CD4-positive, alpha-beta T cell treated with Interferon gamma for 1 hour (primary cell): ENCODE measurements around the gene CLIP1.
A peak's percentile ranks its signal among the peaks of the same experiment; 100 is the strongest.
"Not testable (repeated sequence)": the region's sequence is repeated elsewhere in the genome, so short reads cannot be mapped to it uniquely, and the experiment has no call there.

Experiments
- DNase-seq: peaks from one replicate; pipeline ENCODE4 v3.0.0-alpha.2; 2020

CLIP1 gene

DNA sequence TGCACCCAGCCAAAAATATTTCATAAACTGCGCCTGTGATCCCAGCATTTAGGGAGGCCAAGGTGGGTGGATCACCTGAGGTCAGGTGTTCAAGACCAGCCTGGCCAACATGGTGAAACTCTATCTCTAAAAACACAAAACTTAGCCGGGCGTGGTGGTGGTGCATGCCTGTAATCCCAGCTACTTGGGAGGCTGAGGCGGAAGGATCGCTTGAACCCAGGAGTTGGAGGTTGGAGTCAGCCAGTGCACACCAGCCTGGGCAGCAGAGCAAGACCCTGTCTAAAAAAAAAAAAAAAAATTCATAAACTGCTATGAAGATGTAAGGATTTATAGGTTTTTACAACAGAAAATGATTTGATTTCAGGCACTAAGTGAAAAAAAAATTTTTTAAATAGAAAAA is 6.6 kb upstream of the CLIP1 start:
- DNase-seq: not testable (repeated sequence)

DNA sequence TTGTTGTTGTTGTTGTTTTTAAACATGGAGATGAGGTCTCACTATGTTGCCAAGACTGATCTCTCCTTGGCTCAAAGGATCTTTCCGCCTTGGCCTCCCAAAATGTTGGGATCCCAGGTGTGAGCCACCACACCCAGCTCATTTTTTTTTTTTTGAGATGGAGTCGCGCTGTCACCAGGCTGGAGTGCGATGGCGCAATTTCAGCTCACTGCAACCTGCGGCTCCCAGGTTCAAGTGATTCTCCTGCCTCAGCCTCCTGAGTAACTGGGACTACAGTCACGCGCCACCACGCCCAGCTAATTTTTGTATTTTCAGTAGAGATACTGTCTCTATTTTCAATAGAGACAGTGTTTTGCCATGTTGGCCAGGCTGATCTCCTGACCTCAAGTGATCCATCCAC is 4.9 kb upstream of the CLIP1 start:
- no peak for DNase-seq

DNA sequence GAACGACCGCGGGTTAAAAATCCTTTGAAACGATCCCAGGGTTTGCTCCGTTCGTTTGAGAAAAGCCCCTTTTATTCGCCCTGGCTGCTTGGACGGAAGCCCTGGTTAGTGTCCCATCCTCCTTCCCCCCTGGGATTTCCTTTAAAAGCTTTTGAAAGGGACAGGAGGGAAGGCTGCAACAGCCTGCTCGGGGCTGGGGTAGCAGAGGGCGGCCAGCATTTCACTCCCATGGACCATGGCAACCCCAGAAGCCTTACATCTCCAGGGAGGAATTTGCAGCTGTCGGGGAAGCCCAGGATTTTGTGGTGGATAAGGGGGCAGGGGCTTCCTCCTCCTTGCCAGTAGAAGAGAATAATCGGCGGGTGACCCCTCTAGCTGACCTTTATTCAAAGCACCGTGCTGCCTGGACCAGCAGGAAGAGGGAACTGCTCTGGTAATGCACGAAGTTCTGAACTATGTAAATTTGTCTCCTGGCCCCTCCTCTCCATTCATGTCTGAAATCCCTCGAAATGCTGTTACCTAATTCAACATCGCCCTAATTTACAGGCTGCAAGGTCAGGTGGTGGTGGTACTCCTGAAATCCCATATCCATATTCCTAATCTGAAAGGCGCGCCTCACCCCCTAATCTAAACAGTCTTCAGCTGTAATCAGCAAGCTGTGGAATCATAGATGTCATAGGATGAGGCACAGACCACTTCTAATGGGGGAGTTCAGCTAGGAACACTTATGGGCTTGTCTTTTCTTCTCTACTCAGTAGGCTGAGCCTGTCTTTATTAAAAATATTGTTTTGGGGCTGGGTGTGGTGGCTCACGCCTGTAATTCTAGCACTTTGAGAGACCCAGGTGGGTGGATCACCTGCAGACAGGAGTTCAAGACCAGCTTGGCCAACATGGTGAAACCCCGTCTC is 1.0 kb upstream of the CLIP1 start:
- no peak for DNase-seq

DNA sequence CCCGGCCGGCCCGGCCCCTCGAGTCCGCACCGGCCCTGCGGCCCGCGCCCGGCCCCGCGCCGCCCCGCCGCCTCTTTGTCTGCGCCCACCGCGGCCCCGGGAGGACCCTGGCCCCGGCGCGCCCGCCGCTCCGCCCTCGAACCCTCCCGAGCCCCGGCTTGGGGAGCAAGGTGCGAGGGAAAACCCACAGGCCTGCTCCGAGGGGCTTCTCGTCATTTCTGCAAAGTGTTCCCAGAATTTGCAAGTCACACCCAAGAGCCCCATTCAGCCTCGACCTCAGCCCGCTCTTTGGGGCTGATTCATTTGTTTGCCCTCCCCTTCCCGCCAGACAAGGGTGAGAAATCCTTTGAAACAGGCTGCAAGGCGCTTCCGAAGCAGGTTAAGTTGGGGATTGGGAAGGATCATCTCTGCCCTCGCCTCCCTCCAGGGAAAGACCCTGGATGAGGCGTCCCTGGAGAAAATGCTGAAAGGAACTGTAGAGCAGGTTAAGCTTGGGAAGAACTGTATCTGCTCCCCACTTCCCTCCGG is 325 bp upstream of the CLIP1 start:
- DNase-seq: no peak

DNA sequence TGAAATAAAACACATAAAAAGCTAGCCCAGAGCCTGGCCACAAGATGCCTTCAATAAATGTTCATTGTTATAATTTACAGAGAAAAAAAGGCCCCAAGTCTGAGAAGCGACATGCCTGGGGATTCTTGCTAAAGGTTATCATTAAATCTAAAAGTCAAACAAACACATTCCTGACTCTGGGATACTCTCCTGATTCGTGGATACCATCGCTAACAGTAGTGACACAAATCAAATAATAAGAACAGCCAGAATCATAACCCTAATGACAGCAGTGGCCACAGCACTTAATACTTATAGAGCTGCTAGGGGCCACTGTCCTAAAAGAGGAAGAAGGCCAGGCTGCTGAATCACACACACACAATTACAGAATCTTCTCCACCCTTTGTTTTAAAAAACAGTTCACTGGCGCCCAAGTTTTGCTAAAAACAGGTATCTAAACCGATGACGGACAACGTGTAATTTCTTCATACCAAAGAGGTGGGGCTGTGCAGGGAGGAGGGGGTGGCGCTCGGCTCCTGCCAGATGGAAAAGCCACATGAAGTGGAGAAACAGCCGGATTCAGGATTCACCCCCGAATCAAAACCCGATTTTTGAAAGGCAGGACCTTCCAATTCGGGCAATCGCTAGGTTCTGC is 1.2 kb downstream of the CLIP1 start:
- DNase-seq: peak; percentile 18

DNA sequence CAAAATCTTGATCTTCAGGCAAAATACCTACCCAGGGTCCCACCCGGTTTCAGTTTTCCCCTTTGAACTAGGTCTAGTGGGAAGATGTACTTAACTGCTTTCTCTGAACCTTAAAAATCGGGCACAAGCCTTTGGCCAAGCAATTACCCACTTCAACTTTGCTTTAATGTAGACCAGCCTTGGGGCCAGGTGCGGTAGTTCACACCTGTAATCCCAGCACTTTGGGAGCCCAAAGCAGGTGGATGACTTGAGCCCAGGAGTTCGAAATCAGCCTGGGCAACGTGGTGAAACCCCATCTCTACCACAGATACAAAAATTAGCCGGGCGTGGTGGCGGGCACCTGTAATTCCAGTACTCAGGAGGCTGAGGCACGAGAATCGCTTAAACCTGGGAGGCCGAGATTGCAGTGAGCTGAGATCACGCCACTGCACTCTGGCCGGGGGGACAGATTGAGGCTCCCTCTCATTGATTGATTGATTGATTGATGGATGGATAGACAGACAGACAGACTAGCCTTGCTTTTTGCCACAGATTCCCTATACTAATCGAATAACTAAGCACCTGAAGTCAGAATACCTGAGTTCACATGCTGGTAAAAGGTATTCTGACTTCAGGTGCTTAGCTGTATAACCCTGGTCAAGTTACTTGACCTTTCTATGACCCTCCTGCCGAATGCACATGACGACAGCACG is 1.9 kb downstream of the CLIP1 start:
- DNase-seq: no peak

DNA sequence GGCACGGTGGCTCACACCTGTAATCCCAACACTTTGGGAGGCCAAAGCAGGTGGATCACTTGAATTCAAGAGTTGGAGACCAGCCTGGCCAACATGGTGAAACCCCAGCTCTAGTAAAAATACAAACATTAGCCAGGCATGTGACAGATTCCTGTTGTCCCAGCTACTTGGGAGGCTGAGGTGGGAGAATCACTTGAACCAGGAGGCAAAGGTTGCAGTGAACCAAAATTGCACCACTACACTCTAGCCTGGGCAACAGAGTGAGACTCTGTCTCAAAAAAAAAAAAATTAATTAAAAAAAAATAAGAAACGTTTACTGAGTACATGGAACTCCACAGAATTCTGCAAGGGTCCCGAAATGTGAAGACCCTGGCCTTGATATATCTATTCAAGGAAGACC is 3.4 kb downstream of the CLIP1 start:
- not testable (repeated sequence) for DNase-seq

DNA sequence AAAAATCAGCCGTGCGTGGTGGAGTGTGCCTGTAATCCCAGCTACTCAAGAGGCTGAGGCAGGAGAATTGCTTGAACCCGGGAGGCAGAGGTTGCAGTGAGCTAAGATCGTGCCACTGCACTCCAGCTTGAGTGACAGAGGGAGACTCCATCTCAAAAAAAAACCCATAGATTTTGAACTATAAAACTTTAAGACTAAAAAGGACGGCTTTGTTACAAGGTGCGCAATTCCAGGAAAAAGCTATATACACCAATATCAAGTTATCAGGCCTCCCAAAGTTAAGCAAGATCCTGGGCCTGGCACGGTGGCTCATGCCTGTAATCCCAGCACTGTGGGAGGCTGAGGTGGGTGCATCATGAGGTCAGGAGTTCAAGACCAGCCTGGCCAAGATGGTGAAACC is 6.8 kb downstream of the CLIP1 start:
- not testable (repeated sequence) for DNase-seq

DNA sequence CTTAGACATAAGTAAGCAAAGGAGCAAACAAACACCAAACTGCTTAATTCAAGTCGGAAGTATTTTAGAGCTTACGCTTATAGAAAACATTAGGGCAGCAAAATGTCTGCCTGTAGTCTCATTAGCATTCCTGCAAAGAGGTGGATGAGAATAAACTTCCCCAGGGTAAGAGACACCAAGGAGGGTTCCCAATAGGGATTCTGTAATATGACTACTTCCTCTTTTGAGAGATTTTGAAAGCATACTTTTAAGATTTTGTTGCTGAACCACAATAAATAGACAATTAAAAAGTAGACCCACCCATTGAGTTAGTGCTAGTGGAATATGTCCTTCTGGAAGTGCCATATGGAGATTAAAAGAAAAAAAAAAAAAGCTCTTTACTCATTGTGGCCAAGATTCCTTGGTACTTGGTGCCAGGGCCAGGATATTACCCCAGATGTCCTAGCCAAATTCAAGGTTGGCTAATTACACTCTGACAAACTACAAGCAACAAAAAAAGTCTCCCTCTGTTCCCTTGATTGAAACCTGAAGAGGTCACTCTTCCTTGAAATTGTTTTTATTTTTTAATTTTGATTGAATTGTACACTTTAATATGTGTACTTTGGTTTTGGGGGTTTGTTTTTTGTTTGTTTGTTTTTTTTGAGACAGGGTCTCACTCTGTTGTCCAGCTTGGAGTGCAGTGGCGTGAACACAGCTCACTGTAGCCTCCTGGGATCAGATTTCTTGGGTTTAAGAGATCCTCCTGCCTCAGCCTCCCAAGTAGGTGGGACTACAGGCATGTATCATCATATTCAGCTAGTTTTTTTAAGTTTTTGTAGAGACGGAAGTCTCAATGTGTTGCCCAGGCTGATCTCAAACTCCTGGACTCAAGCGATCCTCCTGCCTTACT is 8.7 kb downstream of the CLIP1 start:
- DNase-seq: no peak

DNA sequence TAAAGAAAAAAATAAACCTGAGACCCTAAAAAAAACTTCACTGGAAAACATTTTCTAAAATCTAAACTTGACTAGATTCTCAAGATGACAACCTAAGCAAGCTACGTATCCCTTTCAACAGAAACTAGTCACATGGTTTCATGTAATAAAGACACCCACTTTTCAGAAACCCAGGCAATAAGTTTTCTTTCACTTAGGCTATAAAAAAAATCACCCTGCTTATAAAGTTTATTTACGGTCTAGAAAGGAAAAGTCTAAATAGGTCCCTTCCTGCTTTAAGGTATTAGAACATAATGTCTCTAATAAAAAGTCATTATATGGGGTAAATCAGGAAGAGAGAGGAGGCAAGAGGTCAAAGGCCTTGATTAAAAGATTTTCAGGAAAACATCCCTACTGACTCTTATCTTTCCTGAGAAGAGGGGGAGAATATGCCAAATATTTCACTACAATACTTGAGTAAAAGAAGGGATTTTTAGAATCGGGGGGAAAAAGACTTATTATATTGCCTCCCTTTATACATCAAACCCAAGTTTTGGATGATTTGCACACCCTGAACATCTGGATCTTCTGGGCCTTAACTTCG is 9.5 kb downstream of the CLIP1 start:
- DNase-seq: no peak

DNA sequence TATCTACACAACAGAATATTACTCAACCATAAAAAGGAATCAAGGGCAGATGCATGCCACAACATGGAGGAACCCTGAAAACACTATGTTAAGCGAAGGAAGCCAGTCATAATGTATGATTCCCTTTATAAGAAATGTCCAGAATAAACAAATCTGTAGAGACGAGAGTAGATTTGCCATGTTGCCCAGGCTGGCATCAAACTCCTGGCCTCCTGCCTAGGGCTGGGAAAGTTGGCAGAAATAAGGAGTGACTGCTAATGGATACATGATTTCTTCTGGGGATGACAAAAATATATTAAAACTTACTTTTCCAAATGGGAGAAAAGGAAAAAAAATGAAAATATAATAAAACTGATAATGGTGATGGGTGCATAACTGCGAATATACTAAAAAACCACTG is 10.9 kb downstream of the CLIP1 start:
- DNase-seq: no peak

DNA sequence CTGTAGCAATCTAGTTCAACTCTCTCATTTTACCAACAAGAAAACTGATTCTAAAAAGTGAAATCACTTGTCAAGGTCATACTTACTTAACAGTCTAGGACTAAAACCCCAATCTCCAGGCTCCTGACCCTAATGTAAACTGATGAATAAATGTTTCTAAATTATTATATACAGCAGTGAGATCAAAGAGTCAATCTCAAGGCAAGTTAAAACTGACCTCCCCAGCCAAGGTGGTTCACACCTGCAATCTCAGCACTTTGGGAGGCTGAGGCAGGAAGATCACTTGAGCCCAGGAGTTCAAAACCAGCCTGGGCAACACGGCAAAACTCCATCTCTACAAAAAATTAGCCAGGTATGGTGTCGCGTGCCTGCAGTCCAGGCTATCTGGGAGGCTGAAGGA is 15.3 kb downstream of the CLIP1 start:
- DNase-seq: no peak

DNA sequence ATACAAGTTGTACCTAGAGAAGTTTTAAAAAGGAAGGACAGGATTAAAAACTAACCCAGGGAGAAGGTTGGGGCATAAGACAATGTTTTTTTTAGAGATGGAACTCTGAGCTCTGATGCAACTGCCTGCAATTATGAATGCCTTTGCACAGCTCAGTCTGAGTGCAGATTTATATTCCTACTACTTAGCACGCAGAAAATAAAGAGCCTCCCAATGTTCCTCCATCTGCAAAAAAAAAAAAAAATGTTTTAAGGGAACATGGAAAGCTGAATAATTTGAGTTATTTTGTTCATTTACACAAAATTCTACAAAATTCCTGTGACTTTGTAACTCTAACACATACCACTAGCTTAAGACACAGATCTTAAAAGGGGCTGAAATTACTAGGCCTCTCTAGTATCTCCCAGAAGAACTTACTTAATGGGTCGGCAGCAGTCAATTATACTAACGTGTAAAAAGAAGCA is 15.7 kb downstream of the CLIP1 start:
- DNase-seq: no peak

DNA sequence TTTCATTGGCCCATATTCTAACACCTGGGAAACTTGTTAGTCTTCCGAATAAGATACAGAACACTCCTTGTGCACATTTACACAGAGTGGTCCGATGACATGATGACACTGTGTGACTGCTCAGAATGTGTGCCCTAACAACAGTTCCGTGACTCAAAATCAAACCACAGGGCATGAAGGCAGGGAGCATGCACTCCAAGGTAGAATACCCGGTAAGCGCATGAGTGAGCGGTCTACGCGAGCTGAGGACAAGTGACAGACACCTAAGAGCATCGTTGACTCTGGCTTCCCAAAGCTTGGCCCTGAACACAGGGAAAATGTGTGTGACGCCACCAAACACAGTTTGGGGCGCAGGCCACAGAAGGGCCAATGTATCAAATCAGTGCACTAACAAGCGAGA is 18.6 kb downstream of the CLIP1 start:
- no peak for DNase-seq

DNA sequence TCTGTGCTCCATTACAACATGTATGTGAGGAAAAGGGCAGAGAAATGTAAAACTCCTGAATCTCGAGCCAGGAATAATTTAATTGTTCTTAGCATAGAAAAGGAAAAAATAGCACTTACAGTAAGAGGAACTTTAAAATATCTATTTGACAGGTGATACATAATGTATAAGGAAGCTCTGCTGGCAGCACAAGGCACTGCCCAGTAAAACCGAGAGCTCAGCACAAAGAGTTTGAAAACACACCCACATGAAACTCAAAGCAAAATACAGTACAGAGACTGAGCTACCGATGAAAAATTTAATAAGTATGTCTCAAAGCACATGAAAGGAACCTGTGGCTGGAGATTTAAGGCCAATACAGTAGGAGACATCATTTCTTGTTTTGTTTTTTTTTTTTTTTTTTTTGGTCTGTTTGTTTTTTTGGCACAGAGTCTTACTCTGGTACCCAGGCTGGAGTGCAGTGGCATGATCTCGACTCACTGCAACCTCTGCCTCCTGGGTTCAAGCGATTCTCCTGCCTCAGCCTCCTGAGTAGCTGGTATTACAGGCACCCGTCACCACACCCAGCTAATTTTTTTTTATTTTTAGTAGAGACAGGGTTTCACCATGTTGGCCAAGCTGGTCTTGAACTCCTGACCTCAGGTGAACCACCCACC is 19.2 kb downstream of the CLIP1 start:
- no peak for DNase-seq

DNA sequence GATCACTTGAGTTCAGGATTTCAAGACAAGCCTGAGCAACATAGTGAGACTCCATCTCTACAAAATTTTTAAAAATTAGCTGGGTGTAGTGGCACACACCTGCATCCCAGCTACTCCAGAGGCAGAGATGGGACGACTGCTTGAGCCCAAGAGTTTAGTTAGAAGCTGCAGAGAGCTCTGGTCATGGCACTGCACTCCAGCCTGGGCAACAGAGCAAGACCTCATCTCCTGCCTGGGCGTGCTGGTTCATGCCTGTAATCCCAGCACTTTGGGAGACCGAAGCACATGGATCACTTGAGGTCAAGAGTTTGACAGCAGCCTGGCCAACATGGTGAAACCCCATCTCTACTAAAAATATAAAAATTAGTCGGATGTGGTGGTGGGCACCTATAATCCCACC is 20.2 kb downstream of the CLIP1 start:
- no peak for DNase-seq

DNA sequence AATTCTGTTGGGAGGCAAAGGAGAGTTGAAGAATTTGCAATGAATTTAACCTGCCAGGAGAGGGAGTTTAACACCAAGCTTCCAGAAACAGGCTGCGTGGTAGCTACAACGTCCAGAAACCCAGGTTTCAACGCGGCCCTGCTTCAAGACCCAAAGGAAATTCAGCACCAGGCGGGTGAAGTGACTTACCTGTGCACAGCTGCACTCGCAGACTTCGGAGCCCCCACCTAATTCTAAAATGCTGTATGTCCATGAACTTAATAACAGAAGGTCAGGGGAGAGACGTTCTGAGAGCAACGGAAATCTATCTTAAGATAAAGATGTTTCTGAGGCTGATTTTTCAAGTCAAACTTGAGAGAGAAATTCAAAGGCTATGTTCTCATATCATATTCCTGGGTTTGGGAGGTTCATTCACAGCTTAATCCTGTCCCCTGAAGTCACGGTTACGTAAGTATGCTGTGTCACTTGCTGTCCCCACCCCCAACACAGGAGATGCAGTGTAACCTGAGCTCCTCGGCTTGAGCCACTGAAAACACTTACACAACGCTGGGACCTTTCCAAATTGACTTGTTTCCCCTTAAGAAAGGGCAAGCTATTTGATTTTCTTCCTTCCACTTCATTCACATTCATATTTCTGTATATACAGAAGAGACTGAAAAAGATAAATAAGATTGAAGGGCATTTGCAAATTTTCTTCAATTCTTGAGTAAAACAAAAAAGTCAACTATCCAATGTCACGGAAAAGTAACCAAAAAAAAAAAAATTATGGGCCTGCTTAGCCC is 22.7 kb downstream of the CLIP1 start:
- DNase-seq: peak; percentile 58

DNA sequence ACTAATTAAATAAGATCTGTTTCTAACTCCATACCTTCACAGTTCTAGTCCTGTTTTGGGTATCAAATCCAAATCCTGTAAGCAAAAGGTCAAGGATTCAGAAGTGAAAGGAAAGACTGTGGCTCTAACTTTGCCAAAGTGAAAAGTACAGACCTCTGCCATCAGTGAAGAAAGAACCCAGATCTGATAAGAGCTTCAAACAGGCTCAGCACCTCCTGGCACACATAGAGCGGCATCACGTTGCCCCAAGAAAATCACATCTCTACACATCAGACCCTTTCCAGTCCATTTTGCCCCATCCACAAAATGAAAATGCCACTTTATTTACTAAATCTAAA is 23.2 kb downstream of the CLIP1 start:
- DNase-seq: no peak

DNA sequence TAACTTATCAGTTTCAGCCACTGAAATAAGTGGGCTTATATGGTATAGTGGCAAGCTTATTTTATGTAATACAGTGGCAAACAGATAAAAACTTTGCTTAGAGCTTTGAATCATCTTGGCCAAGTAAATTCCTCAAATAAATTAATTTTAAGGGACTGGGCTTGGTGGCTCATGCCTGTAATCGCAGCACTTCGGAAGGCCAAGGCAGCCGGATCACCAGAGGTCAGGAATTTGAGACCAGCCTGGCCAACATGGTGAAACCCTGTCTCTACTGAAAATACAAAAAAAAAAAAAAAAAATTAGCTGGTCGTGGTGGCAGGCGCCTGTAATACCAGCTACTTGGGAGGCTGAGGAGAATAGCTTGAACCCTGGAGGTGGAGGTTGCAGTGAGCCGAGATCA is 24.5 kb downstream of the CLIP1 start:
- not testable (repeated sequence) for DNase-seq

DNA sequence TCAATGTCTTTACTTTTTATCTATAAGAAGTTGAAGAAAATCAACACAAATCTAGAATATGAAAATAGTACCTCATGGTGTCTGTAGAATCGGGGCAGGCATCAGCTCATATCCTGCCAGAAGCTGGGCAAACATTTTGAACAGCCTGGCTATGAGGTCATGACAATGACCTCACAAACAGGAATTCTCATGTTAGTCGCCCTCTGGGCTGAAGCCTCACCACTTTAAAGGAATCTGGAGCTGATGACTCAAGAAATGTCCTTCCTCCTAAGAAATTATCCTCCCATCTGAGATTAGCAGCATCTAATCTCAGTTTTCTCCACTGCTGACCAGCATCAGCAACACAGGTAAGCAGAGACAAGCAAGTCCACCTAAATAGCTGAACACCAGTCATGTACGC is 27.1 kb downstream of the CLIP1 start:
- no peak for DNase-seq
